Breast epithelium (tissue), 3 donors: ENCODE results near the gene C5.

ENCODE experiments used
- POLR2A ChIP-seq: fragments of 450-650 bp; IDR thresholded peaks from one replicate; pipeline ENCODE4 v1.6.1; 2016; ENCODE audit warnings: antibody characterized with exemption, mild to moderate bottlenecking, moderate library complexity
- POLR2AphosphoS5 ChIP-seq, 3 donors: sonication (generic); formaldehyde crosslinking; IDR thresholded peaks; one replicate each; pipeline ENCODE4 v1.6.1; 2017; ENCODE audit warnings: antibody characterized with exemption in 3 of 3
- TF ChIP-seq, protein P1 (sequence below), 3 donors: fragments of 450-650 bp; IDR thresholded peaks; one replicate each; pipeline ENCODE4 v1.5.1; 2016 to 2017; ENCODE audit warnings: antibody characterized with exemption in 3 of 3, mild to moderate bottlenecking in 3 of 3, moderate library complexity in 3 of 3

DNA sequence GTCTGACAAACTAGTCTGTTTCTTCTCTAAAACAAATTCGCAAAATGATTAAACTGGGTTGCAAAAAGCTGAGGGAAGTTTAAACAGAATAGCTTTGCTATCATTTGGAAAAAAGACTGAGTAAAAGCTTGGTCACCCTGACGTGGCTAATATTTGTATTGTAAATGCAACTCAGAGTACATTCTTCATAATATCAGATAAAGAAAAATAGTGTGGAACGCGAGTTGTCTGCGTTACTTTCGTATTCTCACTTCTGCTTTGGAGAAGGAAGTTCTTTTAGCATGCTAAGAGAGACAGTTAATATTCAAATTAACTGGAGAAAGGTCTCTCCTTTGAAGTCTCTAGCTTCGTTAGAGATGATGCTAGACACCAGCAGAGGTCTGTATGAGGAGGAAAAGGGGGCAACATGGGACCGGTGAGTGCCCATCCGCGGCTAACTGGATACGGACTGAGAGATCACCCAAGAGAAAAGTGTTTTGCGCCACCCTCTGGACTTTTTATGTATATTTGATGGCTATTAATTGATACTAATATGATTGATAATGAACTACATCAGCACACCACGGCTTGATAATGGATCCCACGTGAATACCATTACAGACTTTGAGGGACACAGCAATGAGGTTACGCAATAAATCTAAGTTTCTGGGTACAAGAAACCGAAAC lies 21.8 kb upstream of the C5 start:
- TF ChIP-seq, protein P1, sequence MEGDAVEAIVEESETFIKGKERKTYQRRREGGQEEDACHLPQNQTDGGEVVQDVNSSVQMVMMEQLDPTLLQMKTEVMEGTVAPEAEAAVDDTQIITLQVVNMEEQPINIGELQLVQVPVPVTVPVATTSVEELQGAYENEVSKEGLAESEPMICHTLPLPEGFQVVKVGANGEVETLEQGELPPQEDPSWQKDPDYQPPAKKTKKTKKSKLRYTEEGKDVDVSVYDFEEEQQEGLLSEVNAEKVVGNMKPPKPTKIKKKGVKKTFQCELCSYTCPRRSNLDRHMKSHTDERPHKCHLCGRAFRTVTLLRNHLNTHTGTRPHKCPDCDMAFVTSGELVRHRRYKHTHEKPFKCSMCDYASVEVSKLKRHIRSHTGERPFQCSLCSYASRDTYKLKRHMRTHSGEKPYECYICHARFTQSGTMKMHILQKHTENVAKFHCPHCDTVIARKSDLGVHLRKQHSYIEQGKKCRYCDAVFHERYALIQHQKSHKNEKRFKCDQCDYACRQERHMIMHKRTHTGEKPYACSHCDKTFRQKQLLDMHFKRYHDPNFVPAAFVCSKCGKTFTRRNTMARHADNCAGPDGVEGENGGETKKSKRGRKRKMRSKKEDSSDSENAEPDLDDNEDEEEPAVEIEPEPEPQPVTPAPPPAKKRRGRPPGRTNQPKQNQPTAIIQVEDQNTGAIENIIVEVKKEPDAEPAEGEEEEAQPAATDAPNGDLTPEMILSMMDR (IDR thresholded peaks at IDR 0.05), result peak; percentile 14 to 31 (median 28)
- no peak for TF ChIP-seq POLR2A
- peak in 1 of 3 donors; percentile 5 for TF ChIP-seq POLR2AphosphoS5 (IDR thresholded peaks at IDR 0.05)
